Liver (tissue), 9 donors: ENCODE results near the gene UPP1. TPM values are rescaled to one million over a fixed set of nuclear protein-coding genes. Genes with fewer than 3 reads are reported as not detected.

Experiments
- DNase-seq: peaks from one replicate; pipeline ENCODE4 v3.0.0-alpha.2; 2017; ENCODE audit warnings: low spot score
- H3K27ac ChIP-seq, 2 donors: one replicate each; pipeline ENCODE4 v1.7.0; 2013; ENCODE audit warnings: inconsistent platforms in 2 of 2, low read length in 2 of 2, control low read depth in 1 of 2, low read depth in 1 of 2, mild to moderate bottlenecking in 1 of 2
- H3K27me3 ChIP-seq, 4 donors: one replicate each; pipeline versions ENCODE4 v1.6.1 to v1.7.0; 2013; ENCODE audit warnings: low read length in 3 of 4, inconsistent platforms in 1 of 4, mild to moderate bottlenecking in 1 of 4, moderate library complexity in 1 of 4; ENCODE audit not compliant: control insufficient read depth in 4 of 4, insufficient read depth in 4 of 4
- H3K36me3 ChIP-seq, 4 donors: one replicate each; pipeline versions ENCODE4 v1.6.1 to v1.7.0; 2013; ENCODE audit warnings: low read length in 3 of 4, mild to moderate bottlenecking in 3 of 4, low read depth in 1 of 4, moderate library complexity in 1 of 4; ENCODE audit not compliant: control insufficient read depth in 4 of 4, insufficient read depth in 3 of 4
- H3K4me1 ChIP-seq, 4 donors: one replicate each; pipeline versions ENCODE4 v1.6.1 to v1.7.0; 2013; ENCODE audit warnings: low read length in 3 of 4, mild to moderate bottlenecking in 3 of 4, moderate library complexity in 1 of 4; ENCODE audit not compliant: control insufficient read depth in 4 of 4, insufficient read depth in 4 of 4
- H3K4me3 ChIP-seq, 3 donors: one replicate each; pipeline versions ENCODE4 v1.6.1 to v1.7.0; 2013; ENCODE audit warnings: low read length in 3 of 3, control low read depth in 1 of 3, low read depth in 1 of 3, mild to moderate bottlenecking in 1 of 3
- H3K9ac ChIP-seq, 2 donors: one replicate each; pipeline ENCODE4 v1.7.0; 2013; ENCODE audit warnings: low read length in 2 of 2, mild to moderate bottlenecking in 2 of 2, moderate library complexity in 2 of 2, control low read depth in 1 of 2, low read depth in 1 of 2
- H3K9me3 ChIP-seq, 4 donors: one replicate each; pipeline versions ENCODE4 v1.6.1 to v1.7.0; 2013; ENCODE audit warnings: low read length in 3 of 4; ENCODE audit not compliant: control insufficient read depth in 4 of 4
- CTCF ChIP-seq: fragments of 150-350 bp; IDR thresholded peaks from 2 replicates; pipeline ENCODE4 v1.5.1; 2017; ENCODE audit warnings: improper control_type of control experiment, low read depth, low read length; ENCODE audit not compliant: missing input control
- EGR1 ChIP-seq, 2 donors: IDR thresholded peaks; 2 replicates each; pipeline ENCODE4 v1.6.1; 2016 to 2018; ENCODE audit warnings: antibody characterized with exemption in 2 of 2, low read depth in 2 of 2
- FOXA1 ChIP-seq: IDR thresholded peaks from 2 replicates; pipeline ENCODE4 v1.6.1; 2016; ENCODE audit warnings: antibody characterized with exemption
- FOXA2 ChIP-seq: IDR thresholded peaks from 2 replicates; pipeline ENCODE4 v1.6.1; 2016; ENCODE audit warnings: antibody characterized with exemption
- GABPA ChIP-seq, 2 donors: IDR thresholded peaks in 1 of 2; conservative IDR thresholded peaks in 1 of 2; 2 replicates each; pipeline ENCODE4 v1.6.1; 2016; ENCODE audit warnings: antibody characterized with exemption in 2 of 2, mild to moderate bottlenecking in 1 of 2, moderate library complexity in 1 of 2
- HNF4A ChIP-seq, 2 donors: conservative IDR thresholded peaks; 2 replicates each; pipeline ENCODE4 v1.6.1; 2016; ENCODE audit warnings: antibody characterized with exemption in 2 of 2, mild to moderate bottlenecking in 2 of 2
- HNF4G ChIP-seq: IDR thresholded peaks from 2 replicates; pipeline ENCODE4 v1.6.1; 2016; ENCODE audit warnings: antibody characterized with exemption
- JUND ChIP-seq, 2 donors: IDR thresholded peaks; 2 replicates each; pipeline ENCODE4 v1.6.1; 2016; ENCODE audit warnings: antibody characterized with exemption in 2 of 2
- NR2F2 ChIP-seq: IDR thresholded peaks from 2 replicates; pipeline ENCODE4 v1.6.1; 2016; ENCODE audit warnings: antibody characterized with exemption
- RAD21 ChIP-seq, 2 donors: IDR thresholded peaks; 2 replicates each; pipeline ENCODE4 v1.6.1; 2016; ENCODE audit warnings: antibody characterized with exemption in 2 of 2, mild to moderate bottlenecking in 2 of 2
- REST ChIP-seq: IDR thresholded peaks from 2 replicates; pipeline ENCODE4 v1.6.1; 2016; ENCODE audit warnings: antibody characterized with exemption, mild to moderate bottlenecking
- RXRA ChIP-seq, 2 donors: IDR thresholded peaks; 2 replicates each; pipeline ENCODE4 v1.6.1; 2017 to 2018; ENCODE audit warnings: antibody characterized with exemption in 2 of 2, mild to moderate bottlenecking in 1 of 2
- SP1 ChIP-seq: IDR thresholded peaks from 2 replicates; pipeline ENCODE4 v1.6.1; 2018; ENCODE audit warnings: antibody characterized with exemption, mild to moderate bottlenecking
- TAF1 ChIP-seq: conservative IDR thresholded peaks from 2 replicates; pipeline ENCODE4 v1.6.1; 2016; ENCODE audit warnings: antibody characterized with exemption, mild to moderate bottlenecking
- ZBTB33 ChIP-seq: IDR thresholded peaks from 2 replicates; pipeline ENCODE4 v1.6.1; 2016; ENCODE audit warnings: antibody characterized with exemption
- WGBS: extraction: QIAGEN DNeasy Blood & Tissue Kit; methylation state at CpG from one replicate; pipeline ENCODE4 v1.1.7; 2013; 5-methylcytosine and 5-hydroxymethylcytosine counted together
- polyA plus RNA-seq, 2 donors: library from polyadenylated mRNA; stranded (reverse) in 1 of 2; unstranded in 1 of 2; fragments of 200-250 nt in 1 of 2; fragments of >200 nt in 1 of 2; fragmentation: Nextera tagmentation in 1 of 2; extraction: Ambion mirVana in 1 of 2; gene quantifications; one replicate each; pipeline versions ENCODE4 v1.2.1 to v1.2.3, GENCODE V29; 2013 to 2015
- total RNA-seq, 2 donors: library from RNA; depleted of rRNA; stranded (reverse); fragments of >200 nt; gene quantifications; one replicate each; pipeline ENCODE4 v1.2.3, GENCODE V29; 2014
- TF ChIP-seq, protein P1 (sequence below): IDR thresholded peaks from 2 replicates; pipeline ENCODE4 v1.6.1; 2016; ENCODE audit warnings: antibody characterized with exemption
- donor health status: healthy.
- donor health status: healthy.
- donor health status: healthy.
- donor health status: healthy.
- donor health status: healthy.

The UPP1 gene
- total and polyA plus RNA-seq, 4 donors: 3.1 to 18.8 (median 9.1) TPM

GRCh38 chr7:48101352-48101751 is 12.3 kb downstream of the UPP1 start:
- Histone ChIP-seq H3K9me3 (no peaks in the 10 kb centered on the region), H3K27me3 (no peaks in the 10 kb centered on the region), H3K4me3 (no peak overlapping the region), H3K4me1 (no peaks in the 10 kb centered on the region), H3K9ac (no peak overlapping the region), H3K27ac (no peak overlapping the region), H3K36me3 (peaks cover 9 to 43% (median 25%) of the 10 kb centered on the region in 4 donors)
- 96% methylated on average over 8 of the region's 8 CpGs for WGBS
- TF ChIP-seq EGR1 (IDR thresholded peaks at IDR 0.05; ENCODE audit: low read depth in 2 of 2) (no peak), GABPA (IDR thresholded peaks at IDR 0.05 in 1 of 2, conservative IDR thresholded peaks at IDR 0.05 in 1 of 2) (no peak), RAD21 (IDR thresholded peaks at IDR 0.05) (no peak), ZBTB33 (no peak), REST (no peak), HNF4A (conservative IDR thresholded peaks at IDR 0.05) (no peak), HNF4G (no peak), RXRA (IDR thresholded peaks at IDR 0.05) (no peak), JUND (IDR thresholded peaks at IDR 0.05) (no peak), TAF1 (no peak)
- TF ChIP-seq, protein P1, sequence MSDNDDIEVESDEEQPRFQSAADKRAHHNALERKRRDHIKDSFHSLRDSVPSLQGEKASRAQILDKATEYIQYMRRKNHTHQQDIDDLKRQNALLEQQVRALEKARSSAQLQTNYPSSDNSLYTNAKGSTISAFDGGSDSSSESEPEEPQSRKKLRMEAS: no peak
- no peak for DNase-seq

DNA sequence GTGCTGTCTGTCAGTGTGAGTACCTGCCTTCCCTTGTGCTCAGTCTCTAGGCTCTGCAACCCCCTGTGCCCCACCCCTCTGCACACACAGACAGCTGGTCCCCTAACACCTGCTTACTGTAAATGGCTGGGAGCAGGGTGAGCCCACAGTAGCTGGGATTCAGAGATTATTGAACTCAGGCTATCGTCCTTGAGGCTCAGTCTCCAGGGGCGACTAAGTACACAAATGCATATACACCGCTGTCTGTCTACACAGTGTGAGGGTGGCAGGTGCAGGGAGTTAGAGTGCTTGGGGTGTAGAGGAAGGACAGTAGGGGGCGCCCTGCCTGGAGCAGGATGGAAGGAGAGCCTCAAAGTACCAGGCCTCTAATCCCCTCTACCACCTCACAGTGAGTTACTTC is 12.9 kb downstream of the UPP1 start:
- 88% methylated on average over 4 of the region's 4 CpGs for WGBS
- no peaks in the 10 kb centered on the region for H3K4me1 ChIP-seq
- no peaks in the 10 kb centered on the region for H3K27me3 ChIP-seq
- H3K27ac ChIP-seq: no peak overlapping the region
- no peak for DNase-seq
- H3K36me3 ChIP-seq: peaks cover 6 to 48% (median 29%) of the 10 kb centered on the region in 4 donors
- TF ChIP-seq HNF4G: no peak
- TF ChIP-seq NR2F2: no peak
- no peak for TF ChIP-seq FOXA1
- no peak for TF ChIP-seq SP1
- no peak for TF ChIP-seq ZBTB33
- TF ChIP-seq HNF4A (conservative IDR thresholded peaks at IDR 0.05): no peak
- TF ChIP-seq CTCF: no peak
- no peak for TF ChIP-seq EGR1 (IDR thresholded peaks at IDR 0.05; ENCODE audit: low read depth in 2 of 2)
- TF ChIP-seq REST: no peak
- no peak for TF ChIP-seq FOXA2
- TF ChIP-seq GABPA (IDR thresholded peaks at IDR 0.05 in 1 of 2, conservative IDR thresholded peaks at IDR 0.05 in 1 of 2): no peak
- H3K9me3 ChIP-seq: no peaks in the 10 kb centered on the region
- H3K9ac ChIP-seq: no peak overlapping the region
- no peak overlapping the region for H3K4me3 ChIP-seq
